Prostate gland (tissue), 2 donors: ENCODE measurements around the gene RASAL2.

Experiments used
- CTCF ChIP-seq, 4 experiments: fragments of 200-600 bp in 2 of 4; fragments of 450-650 bp in 2 of 4; sonication (generic) in 2 of 4; IDR thresholded peaks; 1 replicate in 3 of 4; 2 replicates in 1 of 4; pipeline ENCODE4 v1.5.1; 2016 to 2019; ENCODE audit warnings: antibody characterized with exemption in 4 of 4, mild to moderate bottlenecking in 2 of 4, moderate library complexity in 2 of 4
- POLR2A ChIP-seq: fragments of 450-650 bp; IDR thresholded peaks from one replicate; pipeline ENCODE4 v1.6.1; 2016; ENCODE audit warnings: antibody characterized with exemption, mild to moderate bottlenecking
- POLR2AphosphoS5 ChIP-seq: sonication (generic); formaldehyde crosslinking; IDR thresholded peaks from one replicate; pipeline ENCODE4 v1.6.1; 2017; ENCODE audit warnings: antibody characterized with exemption

- TF ChIP-seq CTCF (IDR thresholded peaks at IDR 0.05) (no peak), POLR2AphosphoS5 (no peak), POLR2A (no peak)
These were observed 349.0 kb downstream of the RASAL2 start for GRCh38 chr1:178442925-178443324.
